NCI-H2081 treated with DMSO at 0.1 percent for 48 hours (cell line): ENCODE data around the gene TGM5.

Source experiments
- DNase-seq: peaks from one replicate; lab custom pipeline; 2025; lab: John Stamatoyannopoulos, UW

Gene TGM5

GRCh38 chr15:43196760-43197548 lies 69.8 kb downstream of the TGM5 start:
- no peak for DNase-seq

GRCh38 chr15:43194795-43195194 lies 71.9 kb downstream of the TGM5 start:
- no peak for DNase-seq

GRCh38 chr15:43193710-43194109 lies 73.0 kb downstream of the TGM5 start:
- DNase-seq, result no peak

DNA sequence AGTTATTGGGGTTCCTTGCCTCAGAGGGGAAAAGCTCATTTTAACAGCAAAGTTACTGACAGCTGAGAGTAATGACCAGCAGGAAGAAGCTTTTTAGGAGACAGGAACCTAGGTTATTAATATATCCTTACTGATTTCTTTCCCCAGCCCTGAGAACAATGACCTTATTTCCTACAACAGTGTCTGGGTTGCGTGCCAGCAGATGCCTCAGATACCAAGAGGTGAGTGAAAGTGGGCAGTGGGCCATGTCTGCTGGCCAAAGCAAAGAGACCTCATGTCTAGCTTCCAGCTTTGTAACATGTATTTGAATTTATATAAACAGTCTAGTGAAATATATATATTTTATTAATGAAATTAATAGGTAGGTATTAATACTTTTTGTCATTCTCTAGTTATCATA lies 76.5 kb downstream of the TGM5 start:
- no peak for DNase-seq

DNA sequence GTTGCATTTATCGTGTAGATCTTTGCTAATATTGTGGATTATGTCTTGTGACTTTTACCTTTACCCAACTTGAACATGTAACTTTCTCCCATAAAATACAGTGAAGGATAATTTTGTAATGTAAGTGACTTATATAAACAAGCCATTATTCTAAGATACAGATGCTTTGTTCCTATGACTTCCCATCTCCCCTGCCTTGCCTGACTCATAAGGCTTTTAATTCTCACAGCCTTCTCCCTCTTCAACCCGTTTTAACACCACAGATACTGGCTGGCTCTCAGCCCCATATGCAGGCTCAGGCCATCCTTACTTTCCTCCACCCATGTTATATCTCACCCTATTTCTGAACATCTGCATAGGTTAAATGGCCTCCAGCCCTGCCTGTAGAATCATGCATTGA lies 77.4 kb downstream of the TGM5 start:
- no peak for DNase-seq

DNA sequence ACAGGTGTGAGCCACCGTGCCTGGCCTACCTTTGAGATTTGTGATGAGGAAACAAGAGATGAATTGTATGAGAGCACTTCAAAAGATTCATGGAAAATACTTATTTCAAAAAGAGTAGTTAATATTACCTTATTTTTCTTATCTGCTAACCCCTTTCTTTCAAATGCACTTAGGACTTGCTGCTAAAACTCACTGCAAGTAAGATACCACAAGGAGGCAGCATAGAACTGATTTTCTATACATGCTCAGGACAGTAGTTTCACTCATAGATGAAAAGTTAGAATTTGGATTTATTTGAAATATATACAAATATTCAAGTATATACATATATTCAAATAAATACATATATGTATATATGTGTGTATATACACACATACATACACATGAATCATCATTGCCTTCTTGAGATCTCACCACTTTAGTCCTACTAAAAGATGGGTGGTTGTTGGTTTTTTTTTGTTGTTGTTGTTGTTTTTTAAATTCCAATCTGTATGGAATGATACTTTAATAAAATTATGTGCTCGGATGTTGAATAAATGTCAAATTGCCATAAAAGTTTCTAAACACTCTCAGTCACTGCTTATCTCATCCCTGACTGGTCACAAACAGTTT lies 79.1 kb downstream of the TGM5 start:
- DNase-seq, result peak; percentile 34

- no peak for DNase-seq
These were observed 80.8 kb downstream of the TGM5 start for GRCh38 chr15:43186003-43186353.

GRCh38 chr15:43185157-43186002 lies 81.3 kb downstream of the TGM5 start, which contains the start of gene CCNDBP1:
TSS of gene CCNDBP1 (plus strand) at chr15:43185403. CDS start at chr15:43185499, 96 bp downstream.
- no peak for DNase-seq

DNA sequence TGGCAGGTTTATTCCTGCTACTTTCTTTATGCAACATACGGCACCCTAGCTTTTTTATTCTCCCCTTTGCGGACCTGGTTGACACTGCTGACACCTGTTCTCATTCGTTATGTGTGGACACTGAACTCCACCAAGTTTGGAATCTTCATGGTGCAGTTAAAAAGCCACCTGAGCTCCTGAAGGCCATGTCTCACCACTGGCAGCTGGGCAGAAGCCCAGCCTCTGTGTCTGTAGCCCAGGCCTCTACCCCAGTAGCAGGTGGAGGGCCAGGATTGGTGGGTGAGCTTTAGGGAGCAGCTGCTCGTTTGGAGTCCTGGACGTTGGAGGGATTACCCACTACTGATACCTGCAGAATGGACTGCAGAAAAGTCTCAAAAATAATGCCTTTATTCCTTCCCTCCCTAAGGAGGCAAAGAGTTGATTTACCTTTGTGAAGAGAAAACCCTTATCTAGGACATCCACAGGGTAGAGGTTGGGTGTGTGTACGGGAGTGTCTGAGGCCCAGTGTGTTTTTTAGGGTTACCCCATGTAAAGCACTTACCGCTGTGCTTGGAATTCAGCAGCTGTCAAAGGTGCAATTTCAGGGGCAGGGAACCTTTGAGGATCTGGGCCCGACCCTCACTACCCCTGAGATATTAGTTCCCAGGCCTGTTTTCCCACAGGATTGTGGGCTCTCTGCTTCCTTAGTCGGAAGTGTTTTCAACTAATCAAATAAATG lies 82.2 kb downstream of the TGM5 start:
- no peak for DNase-seq

- DNase-seq, result no peak
These were observed 83.5 kb downstream of the TGM5 start for GRCh38 chr15:43183270-43183669.
